ENCODE data around the gene PNPLA7. TPM values are rescaled to one million over a fixed set of nuclear protein-coding genes. Genes with fewer than 3 reads are reported as not detected.

PNPLA7 gene
- total and polyA plus RNA-seq, 2 of the 13 experiments (the other 11 are each of a cell fraction or from before 2014, with no cell fraction given), result 0.42 to 1.5 TPM

DNA sequence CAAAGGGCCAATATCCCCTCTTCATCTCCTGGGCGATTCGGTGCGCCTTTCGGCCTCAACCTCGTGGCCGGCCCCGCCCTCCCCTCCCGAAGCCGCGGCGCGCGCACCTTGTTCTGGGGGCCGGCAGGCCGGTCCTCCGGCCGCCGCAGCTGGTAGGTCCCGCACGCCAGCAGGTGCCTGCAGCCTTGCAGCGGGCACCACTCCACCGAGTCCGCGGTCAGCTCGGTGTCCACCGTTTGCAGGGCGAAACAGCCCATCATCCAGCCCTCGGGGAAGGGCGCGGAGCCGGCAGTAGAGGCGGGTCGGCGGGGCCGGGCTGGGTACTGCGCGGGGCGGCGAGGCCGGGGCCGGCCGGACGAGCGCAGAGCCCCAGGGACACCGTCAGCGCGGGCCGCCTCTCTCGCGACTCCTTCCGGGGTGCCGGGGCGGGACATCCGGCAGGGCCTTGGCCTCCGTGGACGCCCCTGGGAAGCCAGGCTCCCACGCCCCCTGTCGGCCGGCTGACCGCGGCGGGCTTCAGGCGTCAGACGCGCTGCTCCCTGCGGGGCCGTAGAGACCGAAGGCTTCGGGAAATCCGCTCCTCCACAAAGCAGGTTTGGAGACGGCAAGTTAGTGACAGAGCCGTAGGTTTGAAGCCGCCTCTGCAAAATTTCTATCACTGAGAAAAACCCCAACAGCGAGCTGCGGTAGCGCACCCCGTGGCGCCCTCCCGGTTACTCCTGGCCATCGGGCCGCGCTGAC lies 28.5 kb upstream of the PNPLA7 start, which contains the start of gene DPH7 (continued):
- TF ChIP-seq NR0B2 (CRISPR knock-in tag; IDR thresholded peaks at IDR 0.05) (peak; percentile 58), HNF4G (IDR thresholded peaks at IDR 0.05; ENCODE audit: borderline replicate concordance, low read depth, low read length) (no peak), HNF4G (CRISPR knock-in tag; IDR thresholded peaks at IDR 0.05; ENCODE audit: borderline replicate concordance, low read depth) (no peak), SMAD1 (CRISPR knock-in tag; IDR thresholded peaks at IDR 0.05; ENCODE audit: borderline replicate concordance, low read depth) (no peak), NFKB2 (CRISPR knock-in tag; IDR thresholded peaks at IDR 0.05; ENCODE audit: borderline replicate concordance) (no peak), ZNF563 (CRISPR knock-in tag; IDR thresholded peaks at IDR 0.05) (0 out of 2 replicates have a peak, but pooled peaks have one; percentile 32), ZNF781 (CRISPR knock-in tag; IDR thresholded peaks at IDR 0.05; ENCODE audit: borderline replicate concordance, not compliant biosample characterization) (no peak), GMEB1 (CRISPR knock-in tag; IDR thresholded peaks at IDR 0.05; ENCODE audit: borderline replicate concordance) (peak; percentile 86; the same call in 1 of the 2 replicates), ZNF337 (CRISPR knock-in tag; IDR thresholded peaks at IDR 0.05; ENCODE audit: borderline replicate concordance, low read depth) (no peak), MYNN (CRISPR knock-in tag; IDR thresholded peaks at IDR 0.05; ENCODE audit: low read depth) (0 out of 2 replicates have a peak, but pooled peaks have one; percentile 54), CBX1 (IDR thresholded peaks at IDR 0.05; ENCODE audit: low read depth) (no peak), ZNF512 (CRISPR knock-in tag; IDR thresholded peaks at IDR 0.05) (no peak), MLX (CRISPR knock-in tag; IDR thresholded peaks at IDR 0.05) (0 out of 2 replicates have a peak, but pooled peaks have one; percentile 19), RFXANK (CRISPR knock-in tag; IDR thresholded peaks at IDR 0.05) (0 out of 2 replicates have a peak, but pooled peaks have one; percentile 60), CCDC6 (CRISPR knock-in tag; IDR thresholded peaks at IDR 0.05) (peak; percentile 93), ASH2L (IDR thresholded peaks at IDR 0.05; ENCODE audit: insufficient read length, low read depth, low read length) (peak; percentile 96), MXI1 (IDR thresholded peaks at IDR 0.05; ENCODE audit: borderline replicate concordance, low read depth, low read length) (peak; percentile 76; the same call in 2 of the 3 replicates), MIER2 (CRISPR knock-in tag; IDR thresholded peaks at IDR 0.05) (no peak), ZSCAN21 (CRISPR knock-in tag; IDR thresholded peaks at IDR 0.05; ENCODE audit: borderline replicate concordance) (no peak; the same call in 1 of the 2 replicates), CEBPZ (IDR thresholded peaks at IDR 0.05; ENCODE audit: low read length) (no peak)

Data from HepG2 (cell line).